Endodermal cell (in vitro differentiated cells): Measurements from ENCODE around the gene SLC34A3. TPM values are rescaled to one million over a fixed set of nuclear protein-coding genes. Genes with fewer than 3 reads are reported as not detected.

Source experiments
- DNase-seq: peaks from one replicate; pipeline ENCODE4 v3.0.0-alpha.2; 2017
- H3K27ac ChIP-seq: 2 replicates; pipeline ENCODE4 v1.5.1; 2013; ENCODE audit warnings: mild to moderate bottlenecking, low read depth, low read length, moderate library complexity
- H3K27me3 ChIP-seq: 2 replicates; pipeline ENCODE4 v1.6.1; 2013; ENCODE audit warnings: mild to moderate bottlenecking, low read length, moderate library complexity; ENCODE audit not compliant: insufficient read depth, control insufficient read depth, poor library complexity, severe bottlenecking
- H3K36me3 ChIP-seq: 2 replicates; pipeline ENCODE4 v1.7.0; 2013; ENCODE audit warnings: mild to moderate bottlenecking, low read length, moderate library complexity; ENCODE audit not compliant: control insufficient read depth, insufficient read depth
- H3K4me1 ChIP-seq: one replicate; pipeline ENCODE4 v1.7.0; 2013; ENCODE audit warnings: low read length; ENCODE audit not compliant: control insufficient read depth, insufficient read depth
- H3K4me3 ChIP-seq: 2 replicates; pipeline ENCODE4 v1.5.1; 2013; ENCODE audit warnings: mild to moderate bottlenecking, low read length, moderate library complexity
- H3K9ac ChIP-seq: 2 replicates; pipeline ENCODE4 v1.6.1; 2013; ENCODE audit warnings: mild to moderate bottlenecking, low read length, moderate library complexity; ENCODE audit not compliant: poor library complexity, severe bottlenecking; ENCODE audit errors: extremely low read depth
- H3K9me3 ChIP-seq: 2 replicates; pipeline ENCODE4 v1.6.1; 2013; ENCODE audit warnings: mild to moderate bottlenecking, low read length, moderate library complexity; ENCODE audit not compliant: control insufficient read depth
- H3K27ac Mint-ChIP-seq: 2 replicates; pipeline ENCODE4 v1.8.0; 2020; ENCODE audit warnings: mixed read lengths
- H3K27me3 Mint-ChIP-seq: 2 replicates; pipeline ENCODE4 v1.8.0; 2021; ENCODE audit warnings: mild to moderate bottlenecking, mixed read lengths; ENCODE audit not compliant: insufficient read depth
- H3K36me3 Mint-ChIP-seq: 2 replicates; pipeline ENCODE4 v1.8.0; 2020; ENCODE audit warnings: low read depth, mixed read lengths
- H3K4me1 Mint-ChIP-seq: 2 replicates; pipeline ENCODE4 v1.8.0; 2020; ENCODE audit warnings: mixed read lengths
- H3K4me3 Mint-ChIP-seq: 2 replicates; pipeline ENCODE4 v1.8.0; 2020; ENCODE audit warnings: mild to moderate bottlenecking, moderate library complexity, mixed read lengths
- H3K9me3 Mint-ChIP-seq: 2 replicates; pipeline ENCODE4 v1.8.0; 2020; ENCODE audit warnings: mild to moderate bottlenecking, mixed read lengths
- CTCF ChIP-seq: fragments of 200-600 bp; sonication (generic); conservative IDR thresholded peaks from 2 replicates; pipeline ENCODE4 v1.5.0; 2021; ENCODE audit warnings: antibody characterized with exemption, mild to moderate bottlenecking
- WGBS, 2 experiments: methylation state at CpG; one replicate each; pipeline versions ENCODE4 v1.1.5 to v1.1.7; 2013; ENCODE audit warnings: missing lambda C conversion rate in 2 of 2, mixed read lengths in 1 of 2; ENCODE audit not compliant: insufficient coverage in 1 of 2, insufficient read length in 1 of 2; 5-methylcytosine and 5-hydroxymethylcytosine counted together
- total RNA-seq, 2 donors: library from RNA; stranded (reverse); fragmentation: NEBNext Ultra II Directional in 1 of 2; extraction: Animal tissue kit (Norgen Biotek cat#: 25700) in 1 of 2; gene quantifications; 2 replicates in 1 of 2; 3 replicates in 1 of 2; pipeline ENCODE4 v1.2.1, GENCODE V29; 2021

The SLC34A3 gene
- total RNA-seq, 2 donors from 2014 or later: 0.15 TPM; not detected in 1

GRCh38 chr9:137224830-137225694 lies 5.6 kb upstream of the SLC34A3 start, which contains the start of gene CYSRT1:
Gene CYSRT1 (plus strand): TSS chr9:137225174. CDS start chr9:137225622, 448 bp downstream.
- WGBS, 2 experiments: 78 to 84% methylated on average over 8 to 23 of the region's 23 CpGs
- peak within 1 kb of the TSS; percentile 61 for H3K4me3 Mint-ChIP-seq
- Histone ChIP-seq H3K4me3 (peak within 1 kb of the TSS; percentile 89), H3K4me1 (peaks cover 4% of the 10 kb centered on the region), H3K36me3 (no peaks in the 10 kb centered on the region), H3K27ac (no peak within 1 kb of the TSS), H3K9ac (peak within 1 kb of the TSS; percentile 73), H3K9me3 (no peaks in the 10 kb centered on the region), H3K27me3 (no peaks in the 10 kb centered on the region)
- no peaks in the 10 kb centered on the region for H3K27me3 Mint-ChIP-seq
- no peak for DNase-seq
- H3K36me3 Mint-ChIP-seq: no peaks in the 10 kb centered on the region
- H3K9me3 Mint-ChIP-seq: no peaks in the 10 kb centered on the region
- no peak within 1 kb of the TSS for H3K27ac Mint-ChIP-seq
- TF ChIP-seq CTCF: no peak
- peaks cover 2% of the 10 kb centered on the region for H3K4me1 Mint-ChIP-seq

GRCh38 chr9:137225699-137226331 lies 4.9 kb upstream of the SLC34A3 start:
- Histone ChIP-seq H3K9ac (no peak overlapping the region), H3K9me3 (no peaks in the 10 kb centered on the region), H3K27me3 (no peaks in the 10 kb centered on the region), H3K27ac (no peak overlapping the region), H3K4me3 (no peak overlapping the region), H3K4me1 (no peaks in the 10 kb centered on the region), H3K36me3 (no peaks in the 10 kb centered on the region)
- no peak for TF ChIP-seq CTCF
- H3K36me3 Mint-ChIP-seq: no peaks in the 10 kb centered on the region
- no peaks in the 10 kb centered on the region for H3K9me3 Mint-ChIP-seq
- peaks cover 2% of the 10 kb centered on the region for H3K4me1 Mint-ChIP-seq
- H3K27me3 Mint-ChIP-seq: no peaks in the 10 kb centered on the region
- H3K27ac Mint-ChIP-seq: no peak overlapping the region
- H3K4me3 Mint-ChIP-seq: no peak overlapping the region
- DNase-seq: no peak
- WGBS, 2 experiments: 89 to 98% methylated on average over 9 to 21 of the region's 21 CpGs

GRCh38 chr9:137226338-137227053 lies 4.2 kb upstream of the SLC34A3 start:
- H3K27me3 Mint-ChIP-seq: no peaks in the 10 kb centered on the region
- Histone ChIP-seq H3K4me1 (no peaks in the 10 kb centered on the region), H3K27me3 (no peaks in the 10 kb centered on the region), H3K4me3 (no peak overlapping the region), H3K9me3 (no peaks in the 10 kb centered on the region), H3K36me3 (no peaks in the 10 kb centered on the region), H3K27ac (no peak overlapping the region), H3K9ac (no peak overlapping the region)
- no peak overlapping the region for H3K4me3 Mint-ChIP-seq
- no peak for TF ChIP-seq CTCF
- peaks cover 2% of the 10 kb centered on the region for H3K4me1 Mint-ChIP-seq
- no peak for DNase-seq
- no peak overlapping the region for H3K27ac Mint-ChIP-seq
- H3K36me3 Mint-ChIP-seq: no peaks in the 10 kb centered on the region
- no peaks in the 10 kb centered on the region for H3K9me3 Mint-ChIP-seq
- 89 to 91% methylated on average over 12 to 18 of the region's 18 CpGs for WGBS, 2 experiments
